Muscle of leg (tissue), 11 donors: ENCODE results near the gene SIRPB2. TPM values are rescaled to one million over a fixed set of nuclear protein-coding genes. Genes with fewer than 3 reads are reported as not detected.

Experiments used
- DNase-seq: peaks from one replicate; pipeline ENCODE4 v3.0.0; 2013
- H3K27ac ChIP-seq: one replicate; pipeline ENCODE4 v1.5.1; 2013; ENCODE audit warnings: mild to moderate bottlenecking, low read length, control low read depth
- H3K27me3 ChIP-seq: one replicate; pipeline ENCODE4 v1.6.1; 2013; ENCODE audit warnings: low read length; ENCODE audit not compliant: control insufficient read depth, insufficient read depth
- H3K36me3 ChIP-seq: one replicate; pipeline ENCODE4 v1.6.1; 2013; ENCODE audit warnings: low read length; ENCODE audit not compliant: control insufficient read depth, insufficient read depth
- H3K4me1 ChIP-seq: one replicate; pipeline ENCODE4 v1.6.1; 2013; ENCODE audit warnings: low read length; ENCODE audit not compliant: control insufficient read depth, insufficient read depth
- H3K4me3 ChIP-seq: one replicate; pipeline ENCODE4 v1.5.1; 2013; ENCODE audit warnings: low read length, control low read depth
- H3K9me3 ChIP-seq: replicated peaks from 2 replicates; pipeline ENCODE4 v1.6.1; 2013; ENCODE audit warnings: low read depth, low read length; ENCODE audit not compliant: control insufficient read depth
- WGBS: methylation state at CpG from one replicate; pipeline ENCODE4 v1.1.5; 2013; ENCODE audit warnings: missing lambda C conversion rate; ENCODE audit not compliant: insufficient coverage; 5-methylcytosine and 5-hydroxymethylcytosine counted together
- polyA plus RNA-seq, 8 donors: library from polyadenylated mRNA; unstranded; fragments of 120-200 nt; gene quantifications; one replicate each; pipeline versions ENCODE4 v1.2.1 to v1.2.3, GENCODE V29; 2013; ENCODE audit warnings: inconsistent platforms in 1 of 8, low replicate concordance in 1 of 8; ENCODE audit not compliant: insufficient read length in 8 of 8, insufficient read depth in 1 of 8
- total RNA-seq: library from RNA; stranded (reverse); fragments of 120-200 nt; gene quantifications from one replicate; pipeline ENCODE4 v1.2.4, GENCODE V29; 2013

The SIRPB2 gene
- total and polyA plus RNA-seq, 9 donors = 0.84 to 2.4 (median 1.4) TPM

- H3K9me3 ChIP-seq = no peaks in the 10 kb centered on the region
- no peaks in the 10 kb centered on the region for H3K36me3 ChIP-seq
- WGBS = 84% methylated on average over 9 of the region's 13 CpGs
- peaks cover 2% of the 10 kb centered on the region for H3K4me1 ChIP-seq
- no peak overlapping the region for H3K27ac ChIP-seq
- no peak overlapping the region for H3K4me3 ChIP-seq
- no peak for DNase-seq
- H3K27me3 ChIP-seq = peaks cover 2% of the 10 kb centered on the region
Observed at GRCh38 chr20:1473246-1474220, 17.7 kb downstream of the SIRPB2 start.

GRCh38 chr20:1472556-1473245 is 18.5 kb downstream of the SIRPB2 start:
- Histone ChIP-seq H3K27ac (no peak overlapping the region), H3K27me3 (peaks cover 2% of the 10 kb centered on the region), H3K4me1 (peaks cover 2% of the 10 kb centered on the region), H3K9me3 (no peaks in the 10 kb centered on the region), H3K36me3 (no peaks in the 10 kb centered on the region), H3K4me3 (no peak overlapping the region)
- peak; percentile 19 for DNase-seq
- WGBS = 66% methylated on average over 6 of the region's 9 CpGs

GRCh38 chr20:1471242-1471641 is 20.0 kb downstream of the SIRPB2 start:
- peaks cover 2% of the 10 kb centered on the region for H3K27me3 ChIP-seq
- WGBS = no CpG with 5 or more reads among the region's 2 CpGs
- H3K9me3 ChIP-seq = no peaks in the 10 kb centered on the region
- no peak overlapping the region for H3K27ac ChIP-seq
- no peaks in the 10 kb centered on the region for H3K36me3 ChIP-seq
- H3K4me1 ChIP-seq = peaks cover 6% of the 10 kb centered on the region
- no peak overlapping the region for H3K4me3 ChIP-seq
- no peak for DNase-seq

GRCh38 chr20:1469925-1470571 is 21.2 kb downstream of the SIRPB2 start:
- DNase-seq = peak; percentile 93
- Histone ChIP-seq H3K4me1 (peaks cover 15% of the 10 kb centered on the region), H3K27ac (no peak overlapping the region), H3K36me3 (peaks cover 1% of the 10 kb centered on the region), H3K9me3 (no peaks in the 10 kb centered on the region), H3K4me3 (no peak overlapping the region), H3K27me3 (peaks cover 2% of the 10 kb centered on the region)
- WGBS = 36% methylated on average over 8 of the region's 11 CpGs

- Histone ChIP-seq H3K4me1 (peaks cover 15% of the 10 kb centered on the region), H3K27me3 (peaks cover 2% of the 10 kb centered on the region), H3K36me3 (peaks cover 5% of the 10 kb centered on the region), H3K9me3 (no peaks in the 10 kb centered on the region), H3K27ac (no peak overlapping the region), H3K4me3 (no peak overlapping the region)
- 77% methylated on average over 4 of the region's 9 CpGs for WGBS
- DNase-seq = no peak
Observed at GRCh38 chr20:1469306-1469905, 21.8 kb downstream of the SIRPB2 start.

- Histone ChIP-seq H3K9me3 (no peaks in the 10 kb centered on the region), H3K27me3 (peaks cover 2% of the 10 kb centered on the region), H3K36me3 (peaks cover 12% of the 10 kb centered on the region), H3K27ac (peak overlapping the region; percentile 20), H3K4me3 (no peak overlapping the region), H3K4me1 (peaks cover 15% of the 10 kb centered on the region)
- WGBS = 77% methylated on average over 5 of the region's 7 CpGs
- no peak for DNase-seq
Observed at GRCh38 chr20:1468117-1468624, 23.0 kb downstream of the SIRPB2 start.

- Histone ChIP-seq H3K9me3 (no peaks in the 10 kb centered on the region), H3K27me3 (peaks cover 2% of the 10 kb centered on the region), H3K27ac (peak overlapping the region; percentile 20), H3K4me3 (no peak overlapping the region), H3K36me3 (peaks cover 15% of the 10 kb centered on the region), H3K4me1 (peaks cover 15% of the 10 kb centered on the region)
- WGBS = 58% methylated on average over 19 of the region's 22 CpGs
- DNase-seq = peak; percentile 64
Observed at GRCh38 chr20:1467355-1468116, 23.7 kb downstream of the SIRPB2 start.

GRCh38 chr20:1467082-1467354 is 24.2 kb downstream of the SIRPB2 start:
- H3K9me3 ChIP-seq = no peaks in the 10 kb centered on the region
- WGBS = 13% methylated on average over 3 of the region's 7 CpGs
- H3K4me3 ChIP-seq = no peak overlapping the region
- H3K27ac ChIP-seq = peak overlapping the region; percentile 15
- no peaks in the 10 kb centered on the region for H3K27me3 ChIP-seq
- no peak for DNase-seq
- peaks cover 18% of the 10 kb centered on the region for H3K36me3 ChIP-seq
- H3K4me1 ChIP-seq = peaks cover 15% of the 10 kb centered on the region
